KMS-11 (cell line): ENCODE data around the gene MIEN1.

ENCODE experiments used
- H2AFZ ChIP-seq: fragments of 200-600 bp; sonication (generic); 2 replicates; pipeline ENCODE4 v1.6.1; 2016; ENCODE audit warnings: antibody characterized with exemption, mixed run types, low read depth
- H3K27ac ChIP-seq: fragments of 200-600 bp; sonication (generic); 2 replicates; pipeline ENCODE4 v1.6.1; 2016; ENCODE audit warnings: mild to moderate bottlenecking, mixed run types
- H3K27me3 ChIP-seq: fragments of 200-600 bp; sonication (generic); 2 replicates; pipeline ENCODE4 v1.6.1; 2017; ENCODE audit warnings: mild to moderate bottlenecking, low read depth, mixed run types, moderate library complexity; ENCODE audit not compliant: insufficient read depth
- H3K36me3 ChIP-seq: fragments of 200-600 bp; sonication (generic); 2 replicates; pipeline ENCODE4 v1.6.1; 2017; ENCODE audit warnings: mild to moderate bottlenecking, mixed run types; ENCODE audit not compliant: insufficient read depth
- H3K4me1 ChIP-seq: fragments of 200-600 bp; sonication (generic); 2 replicates; pipeline ENCODE4 v1.6.1; 2016; ENCODE audit warnings: mild to moderate bottlenecking, low read depth, mixed run types; ENCODE audit not compliant: poor library complexity, severe bottlenecking
- H3K4me2 ChIP-seq: fragments of 200-600 bp; sonication (generic); 2 replicates; pipeline ENCODE4 v1.7.0; 2016; ENCODE audit warnings: mild to moderate bottlenecking, mixed run types
- H3K4me3 ChIP-seq: fragments of 200-600 bp; sonication (generic); IDR thresholded peaks from 2 replicates; pipeline ENCODE4 v1.6.1; 2017; ENCODE audit warnings: low read depth, low read length, mixed read lengths; ENCODE audit not compliant: insufficient read depth
- H3K79me2 ChIP-seq: fragments of 200-600 bp; sonication (generic); 2 replicates; pipeline ENCODE4 v1.6.1; 2016; ENCODE audit warnings: low read depth, mixed run types; ENCODE audit not compliant: insufficient read depth
- H3K9ac ChIP-seq: fragments of 200-600 bp; sonication (generic); 2 replicates; pipeline ENCODE4 v1.6.1; 2016; ENCODE audit warnings: mild to moderate bottlenecking, mixed run types
- H4K20me1 ChIP-seq: fragments of 200-600 bp; sonication (generic); 2 replicates; pipeline ENCODE4 v1.6.1; 2016; ENCODE audit warnings: mild to moderate bottlenecking, mixed run types; ENCODE audit not compliant: insufficient read depth
- TF ChIP-seq, protein P1 (sequence below): fragments of 200-600 bp; sonication (generic); conservative IDR thresholded peaks from 2 replicates; pipeline ENCODE4 v1.6.1; 2017; ENCODE audit warnings: low read depth, mild to moderate bottlenecking, antibody characterized with exemption, low read length, moderate library complexity, mixed read lengths

The MIEN1 gene

DNA sequence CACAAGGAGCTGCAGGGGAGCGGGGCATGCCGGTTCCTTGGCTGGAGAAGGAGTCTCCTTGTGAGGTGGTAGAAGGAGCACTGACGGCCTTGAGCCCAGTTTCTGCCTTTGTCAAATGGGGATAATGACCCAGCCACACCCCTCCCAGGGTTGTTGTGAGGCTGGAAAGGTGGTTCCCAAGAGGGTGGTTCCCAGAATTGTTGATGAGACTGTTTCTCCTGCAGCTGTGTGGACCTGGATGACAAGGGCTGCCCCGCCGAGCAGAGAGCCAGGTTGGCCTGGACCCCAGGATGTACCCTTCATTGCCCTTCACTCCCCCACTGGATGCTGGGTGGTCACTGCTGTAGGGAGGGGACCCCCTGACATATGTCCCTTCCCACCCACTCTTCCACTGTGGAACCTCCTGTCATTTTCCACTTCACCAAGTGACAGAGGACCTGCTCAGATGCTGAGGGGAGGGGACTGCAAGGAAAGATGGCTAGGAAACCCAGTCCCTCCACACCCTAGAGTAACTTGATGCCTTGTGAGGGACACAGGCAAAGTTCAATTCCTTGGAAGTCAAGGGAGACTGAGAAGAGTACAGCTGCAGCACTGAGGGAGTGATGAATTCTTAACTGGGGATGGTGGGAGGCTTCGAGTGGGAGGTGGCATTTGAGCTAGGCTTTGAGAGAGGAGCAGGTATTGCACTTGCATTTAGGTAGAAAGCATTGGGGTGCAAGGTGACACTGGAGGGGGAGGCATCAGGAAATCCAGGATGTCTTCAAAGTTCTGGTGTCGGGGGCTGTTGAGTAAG is 10.6 kb downstream of the MIEN1 start:
- TF ChIP-seq, protein P1, sequence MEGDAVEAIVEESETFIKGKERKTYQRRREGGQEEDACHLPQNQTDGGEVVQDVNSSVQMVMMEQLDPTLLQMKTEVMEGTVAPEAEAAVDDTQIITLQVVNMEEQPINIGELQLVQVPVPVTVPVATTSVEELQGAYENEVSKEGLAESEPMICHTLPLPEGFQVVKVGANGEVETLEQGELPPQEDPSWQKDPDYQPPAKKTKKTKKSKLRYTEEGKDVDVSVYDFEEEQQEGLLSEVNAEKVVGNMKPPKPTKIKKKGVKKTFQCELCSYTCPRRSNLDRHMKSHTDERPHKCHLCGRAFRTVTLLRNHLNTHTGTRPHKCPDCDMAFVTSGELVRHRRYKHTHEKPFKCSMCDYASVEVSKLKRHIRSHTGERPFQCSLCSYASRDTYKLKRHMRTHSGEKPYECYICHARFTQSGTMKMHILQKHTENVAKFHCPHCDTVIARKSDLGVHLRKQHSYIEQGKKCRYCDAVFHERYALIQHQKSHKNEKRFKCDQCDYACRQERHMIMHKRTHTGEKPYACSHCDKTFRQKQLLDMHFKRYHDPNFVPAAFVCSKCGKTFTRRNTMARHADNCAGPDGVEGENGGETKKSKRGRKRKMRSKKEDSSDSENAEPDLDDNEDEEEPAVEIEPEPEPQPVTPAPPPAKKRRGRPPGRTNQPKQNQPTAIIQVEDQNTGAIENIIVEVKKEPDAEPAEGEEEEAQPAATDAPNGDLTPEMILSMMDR, result no peak
- Histone ChIP-seq H4K20me1 (no peaks in the 10 kb centered on the region), H3K36me3 (no peaks in the 10 kb centered on the region), H3K79me2 (no peaks in the 10 kb centered on the region), H2AFZ (no peak overlapping the region), H3K27me3 (no peaks in the 10 kb centered on the region), H3K4me1 (no peaks in the 10 kb centered on the region), H3K4me2 (no peak overlapping the region), H3K9ac (no peak overlapping the region), H3K4me3 (no peak overlapping the region), H3K27ac (no peak overlapping the region)

DNA sequence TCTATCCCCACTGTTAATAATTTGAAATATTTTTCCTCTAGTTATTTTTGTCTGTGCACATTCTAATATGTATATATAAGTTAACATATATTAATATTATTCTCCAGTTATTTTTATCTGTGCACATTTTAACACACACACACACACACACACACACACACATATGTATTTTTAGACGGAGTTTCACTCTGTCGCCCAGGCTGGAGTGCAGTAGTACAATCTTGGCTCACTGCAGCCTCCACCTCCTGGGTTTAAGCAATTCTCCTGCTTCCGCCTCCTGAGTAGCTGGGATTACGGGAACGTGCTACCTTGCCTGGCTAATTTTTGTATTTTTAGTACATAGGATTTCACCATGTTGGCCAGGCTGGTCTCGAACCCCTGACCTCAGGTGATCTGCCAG is 12.7 kb downstream of the MIEN1 start:
- TF ChIP-seq, protein P1, result no peak
- Histone ChIP-seq H2AFZ (no peak overlapping the region), H3K4me3 (no peak overlapping the region), H4K20me1 (no peaks in the 10 kb centered on the region), H3K27ac (no peak overlapping the region), H3K27me3 (no peaks in the 10 kb centered on the region), H3K4me1 (no peaks in the 10 kb centered on the region), H3K36me3 (no peaks in the 10 kb centered on the region), H3K4me2 (no peak overlapping the region), H3K9ac (no peak overlapping the region), H3K79me2 (no peaks in the 10 kb centered on the region)

DNA sequence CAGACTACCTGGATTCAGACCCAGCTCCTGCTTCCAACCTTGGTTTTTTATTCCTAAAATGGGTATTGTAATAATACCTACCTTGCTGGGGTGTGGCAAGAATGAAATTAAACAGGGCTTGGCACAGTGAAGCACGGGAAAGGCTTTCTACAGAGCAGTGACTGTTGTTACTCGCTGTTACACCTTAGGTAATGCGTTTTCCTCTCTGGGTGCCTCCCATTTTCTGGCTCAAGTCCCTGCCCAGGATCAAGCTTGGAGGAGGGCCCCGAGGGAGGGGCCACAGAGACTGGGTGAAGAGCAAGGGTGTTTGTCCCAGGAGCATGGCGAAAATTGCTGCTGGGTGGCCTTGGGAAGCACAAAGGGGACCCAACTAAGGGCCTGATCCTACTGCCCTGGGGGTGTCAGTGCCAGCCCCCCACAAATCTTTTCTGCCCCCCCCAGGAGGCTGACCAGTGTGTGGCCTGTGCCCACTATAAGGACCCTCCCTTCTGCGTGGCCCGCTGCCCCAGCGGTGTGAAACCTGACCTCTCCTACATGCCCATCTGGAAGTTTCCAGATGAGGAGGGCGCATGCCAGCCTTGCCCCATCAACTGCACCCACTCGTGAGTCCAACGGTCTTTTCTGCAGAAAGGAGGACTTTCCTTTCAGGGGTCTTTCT is 13.3 kb downstream of the MIEN1 start:
- H3K4me2 ChIP-seq, result no peak overlapping the region
- no peaks in the 10 kb centered on the region for H3K36me3 ChIP-seq
- no peaks in the 10 kb centered on the region for H3K4me1 ChIP-seq
- no peaks in the 10 kb centered on the region for H4K20me1 ChIP-seq
- H3K27ac ChIP-seq, result no peak overlapping the region
- H3K9ac ChIP-seq, result no peak overlapping the region
- no peak overlapping the region for H3K4me3 ChIP-seq
- no peaks in the 10 kb centered on the region for H3K27me3 ChIP-seq
- TF ChIP-seq, protein P1, result no peak
- no peak overlapping the region for H2AFZ ChIP-seq
- H3K79me2 ChIP-seq, result no peaks in the 10 kb centered on the region

DNA sequence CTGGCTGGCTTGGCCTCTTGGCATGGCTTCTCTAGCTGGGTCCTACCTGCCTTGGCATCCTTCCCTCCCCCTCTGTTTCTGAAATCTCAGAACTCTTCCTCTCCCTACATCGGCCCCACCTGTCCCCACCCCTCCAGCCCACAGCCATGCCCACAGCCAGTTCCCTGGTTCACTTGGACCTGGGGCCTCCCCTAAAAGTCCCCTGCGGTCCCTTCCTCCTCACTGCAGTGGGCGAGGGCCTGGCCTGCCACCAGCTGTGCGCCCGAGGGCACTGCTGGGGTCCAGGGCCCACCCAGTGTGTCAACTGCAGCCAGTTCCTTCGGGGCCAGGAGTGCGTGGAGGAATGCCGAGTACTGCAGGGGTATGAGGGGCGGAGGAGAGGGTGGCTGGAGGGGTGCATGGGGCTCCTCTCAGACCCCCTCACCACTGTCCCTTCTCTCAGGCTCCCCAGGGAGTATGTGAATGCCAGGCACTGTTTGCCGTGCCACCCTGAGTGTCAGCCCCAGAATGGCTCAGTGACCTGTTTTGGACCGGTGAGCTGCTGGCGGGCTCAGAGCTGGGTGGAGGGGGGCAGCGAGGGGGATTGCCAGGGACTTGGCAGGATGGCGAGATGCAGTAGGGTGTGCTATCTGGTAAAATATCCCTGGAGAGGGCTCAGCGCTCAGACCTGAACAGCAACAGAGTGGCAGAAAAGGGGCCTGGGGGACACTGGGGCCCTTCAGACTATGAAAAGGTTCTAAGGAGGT is 14.1 kb downstream of the MIEN1 start:
- no peak overlapping the region for H3K27ac ChIP-seq
- H3K79me2 ChIP-seq, result no peaks in the 10 kb centered on the region
- no peak overlapping the region for H3K4me2 ChIP-seq
- no peak overlapping the region for H3K9ac ChIP-seq
- H3K4me3 ChIP-seq, result no peak overlapping the region
- no peaks in the 10 kb centered on the region for H3K4me1 ChIP-seq
- TF ChIP-seq, protein P1, result no peak
- H4K20me1 ChIP-seq, result no peaks in the 10 kb centered on the region
- no peak overlapping the region for H2AFZ ChIP-seq
- no peaks in the 10 kb centered on the region for H3K27me3 ChIP-seq
- no peaks in the 10 kb centered on the region for H3K36me3 ChIP-seq
